Vagina (tissue), 2 donors: Measurements from ENCODE around the gene OR10A7.

Experiments
- CTCF ChIP-seq, 3 experiments: fragments of 450-650 bp in 2 of 3; fragments of 200-600 bp in 1 of 3; sonication (generic) in 1 of 3; IDR thresholded peaks; one replicate each; pipeline ENCODE4 v1.5.1; 2017 to 2019; ENCODE audit warnings: antibody characterized with exemption in 3 of 3, mild to moderate bottlenecking in 2 of 3, moderate library complexity in 2 of 3
- POLR2A ChIP-seq, 2 donors: fragments of 450-650 bp; IDR thresholded peaks; one replicate each; pipeline ENCODE4 v1.6.1; 2017; ENCODE audit warnings: antibody characterized with exemption in 2 of 2, mild to moderate bottlenecking in 2 of 2, moderate library complexity in 2 of 2
- POLR2AphosphoS5 ChIP-seq, 2 donors: sonication (generic); formaldehyde crosslinking; IDR thresholded peaks; one replicate each; pipeline ENCODE4 v1.9.0; 2017; ENCODE audit warnings: antibody characterized with exemption in 2 of 2, mild to moderate bottlenecking in 2 of 2, low read depth in 1 of 2; ENCODE audit not compliant: insufficient read depth in 1 of 2

- TF ChIP-seq CTCF (IDR thresholded peaks at IDR 0.05) = peak; percentile 31 to 52 (median 40)
- TF ChIP-seq POLR2AphosphoS5 (IDR thresholded peaks at IDR 0.05; ENCODE audit: insufficient read depth in 1 of 2, low read depth in 1 of 2) = no peak
- TF ChIP-seq POLR2A (IDR thresholded peaks at IDR 0.05) = no peak
Measured at GRCh38 chr12:55188974-55189556, 31.8 kb upstream of the OR10A7 start.
